Karpas-422 (cell line): ENCODE measurements around the gene CTSZ. TPM values are rescaled to one million over a fixed set of nuclear protein-coding genes. Genes with fewer than 3 reads are reported as not detected.
A peak's percentile ranks its signal among the peaks of the same experiment; 100 is the strongest.
"Not testable (repeated sequence)": the region's sequence is repeated elsewhere in the genome, so short reads cannot be mapped to it uniquely, and the experiment has no call there.

Experiments
- DNase-seq: peaks from one replicate; pipeline ENCODE4 v3.0.0-alpha.2; 2015
- H2AFZ ChIP-seq: fragments of 200-600 bp; sonication (generic); 2 replicates; pipeline ENCODE4 v1.6.1; 2014; ENCODE audit warnings: antibody characterized with exemption, low read length, mixed read lengths
- H3K27ac ChIP-seq: fragments of 200-600 bp; sonication (generic); 2 replicates; pipeline ENCODE4 v1.5.1; 2014; ENCODE audit warnings: mild to moderate bottlenecking, low read length, moderate library complexity
- H3K27me3 ChIP-seq: fragments of 200-600 bp; sonication (generic); 2 replicates; pipeline ENCODE4 v1.6.1; 2014; ENCODE audit warnings: low read length, mixed read lengths
- H3K36me3 ChIP-seq: fragments of 200-600 bp; sonication (generic); 2 replicates; pipeline ENCODE4 v1.6.1; 2014; ENCODE audit warnings: low read length, mixed read lengths; ENCODE audit not compliant: insufficient read depth
- H3K4me1 ChIP-seq: fragments of 200-600 bp; sonication (generic); 2 replicates; pipeline ENCODE4 v1.6.1; 2014; ENCODE audit warnings: mild to moderate bottlenecking, low read length, mixed read lengths
- H3K4me2 ChIP-seq: fragments of 200-600 bp; sonication (generic); 2 replicates; pipeline ENCODE4 v1.6.1; 2014; ENCODE audit warnings: low read length, low read depth, mild to moderate bottlenecking; ENCODE audit not compliant: poor library complexity, severe bottlenecking
- H3K4me3 ChIP-seq: fragments of 200-600 bp; sonication (generic); 2 replicates; pipeline ENCODE4 v1.5.1; 2014; ENCODE audit warnings: mild to moderate bottlenecking, antibody characterized with exemption, low read length, mixed read lengths
- H3K79me2 ChIP-seq: fragments of 200-600 bp; sonication (generic); 2 replicates; pipeline ENCODE4 v1.6.1; 2014; ENCODE audit warnings: mild to moderate bottlenecking, low read length, mixed read lengths
- H3K9ac ChIP-seq: fragments of 200-600 bp; sonication (generic); 2 replicates; pipeline ENCODE4 v1.6.0; 2014; ENCODE audit warnings: low read length
- H3K9me2 ChIP-seq: fragments of 200-600 bp; sonication (generic), shearing (Covaris generic); replicated peaks from 2 replicates; pipeline ENCODE4 v1.6.0; 2014; ENCODE audit warnings: mild to moderate bottlenecking, low read length, moderate library complexity; ENCODE audit not compliant: insufficient read depth
- H3K9me3 ChIP-seq: fragments of 300-700, 200-600 bp; sonication (generic); 2 replicates; pipeline ENCODE4 v1.6.1; 2014; ENCODE audit warnings: low read length, mixed read lengths
- H4K20me1 ChIP-seq: fragments of 200-600 bp; sonication (generic); 2 replicates; pipeline ENCODE4 v1.6.1; 2014; ENCODE audit warnings: mild to moderate bottlenecking, antibody characterized with exemption, low read length, low read depth; ENCODE audit not compliant: insufficient read depth
- total RNA-seq: library from RNA; depleted of rRNA; stranded (reverse); fragments of >200 nt; shearing (Covaris generic); gene quantifications from 2 replicates; pipeline ENCODE4 v1.2.3, GENCODE V29; 2014; ENCODE audit warnings: low replicate concordance

Gene CTSZ
- total RNA-seq, 1 experiment from 2014 or later: 111 TPM

- Histone ChIP-seq H4K20me1 (peaks cover 18% of the 10 kb centered on the region), H3K79me2 (peaks cover 33% of the 10 kb centered on the region), H3K9me2 (no peaks in the 10 kb centered on the region), H3K27me3 (no peaks in the 10 kb centered on the region), H2AFZ (peak overlapping the region; percentile 74; the same call in 1 of the 2 replicates), H3K4me1 (peaks cover 39% of the 10 kb centered on the region), H3K4me3 (no peak overlapping the region), H3K9ac (no peak overlapping the region), H3K4me2 (peak overlapping the region; percentile 98), H3K36me3 (peaks cover 5% of the 10 kb centered on the region; the same call in 1 of the 2 replicates), H3K9me3 (no peaks in the 10 kb centered on the region), H3K27ac (no peak overlapping the region)
- no peak for DNase-seq
Observed at GRCh38 chr20:59044295-59044694, 37.2 kb upstream of the CTSZ start.

GRCh38 chr20:59043698-59044097, 36.6 kb upstream of the CTSZ start:
- Histone ChIP-seq H3K9ac (peak overlapping the region; percentile 94), H4K20me1 (peaks cover 21% of the 10 kb centered on the region), H3K4me3 (peak overlapping the region; percentile 78), H3K9me3 (no peaks in the 10 kb centered on the region), H3K4me1 (peaks cover 44% of the 10 kb centered on the region), H3K27ac (no peak overlapping the region), H3K36me3 (peaks cover 8% of the 10 kb centered on the region; the same call in 1 of the 2 replicates), H3K27me3 (no peaks in the 10 kb centered on the region), H2AFZ (peak overlapping the region; percentile 74; the same call in 1 of the 2 replicates), H3K4me2 (peak overlapping the region; percentile 98), H3K79me2 (peaks cover 39% of the 10 kb centered on the region), H3K9me2 (no peaks in the 10 kb centered on the region)
- DNase-seq: no peak

- H3K79me2 ChIP-seq: peaks cover 46% of the 10 kb centered on the region
- H2AFZ ChIP-seq: peak overlapping the region; percentile 74; the same call in 1 of the 2 replicates
- H3K4me3 ChIP-seq: peak overlapping the region; percentile 78
- H3K9me2 ChIP-seq: no peaks in the 10 kb centered on the region
- H3K4me1 ChIP-seq: peaks cover 44% of the 10 kb centered on the region
- DNase-seq: peak; percentile 98
- H3K4me2 ChIP-seq: peak overlapping the region; percentile 98
- peaks cover 24% of the 10 kb centered on the region for H4K20me1 ChIP-seq
- no peaks in the 10 kb centered on the region for H3K27me3 ChIP-seq
- peak overlapping the region; percentile 96 for H3K9ac ChIP-seq
- H3K36me3 ChIP-seq: peaks cover 14% of the 10 kb centered on the region; the same call in 1 of the 2 replicates
- no peaks in the 10 kb centered on the region for H3K9me3 ChIP-seq
- no peak overlapping the region; the same call in 1 of the 2 replicates for H3K27ac ChIP-seq
Observed at GRCh38 chr20:59042796-59043631, 36.0 kb upstream of the CTSZ start.

- peak within 1 kb of the TSS; percentile 96 for H3K9ac ChIP-seq
- H2AFZ ChIP-seq: peak within 1 kb of the TSS; percentile 74; the same call in 1 of the 2 replicates
- H3K79me2 ChIP-seq: peaks cover 53% of the 10 kb centered on the region
Observed at GRCh38 chr20:59042151-59042795, 35.2 kb upstream of the CTSZ start, which contains the start of gene PRELID3B. TSS of gene PRELID3B (minus strand) at chr20:59042786. CDS start at chr20:59042730, 56 bp downstream.

GRCh38 chr20:59041487-59041886, 34.4 kb upstream of the CTSZ start:
- H3K79me2 ChIP-seq: peaks cover 60% of the 10 kb centered on the region
- H3K9me3 ChIP-seq, DNase-seq, H3K9me2 ChIP-seq, H3K27me3 ChIP-seq, H2AFZ ChIP-seq: not testable (repeated sequence)
- peaks cover 32% of the 10 kb centered on the region for H4K20me1 ChIP-seq
- H3K36me3 ChIP-seq: peaks cover 29% of the 10 kb centered on the region; the same call in 1 of the 2 replicates
- peak overlapping the region; percentile 96 for H3K9ac ChIP-seq
- peaks cover 44% of the 10 kb centered on the region for H3K4me1 ChIP-seq
- peak overlapping the region; percentile 78 for H3K4me3 ChIP-seq
- peak overlapping the region; percentile 71; the same call in 1 of the 2 replicates for H3K27ac ChIP-seq
- peak overlapping the region; percentile 94 for H3K4me2 ChIP-seq

More at GRCh38 chr20:59042151-59042795, 35.2 kb upstream of the CTSZ start, which contains the start of gene PRELID3B:
- Histone ChIP-seq H3K27ac (peak within 1 kb of the TSS; percentile 71), H3K4me1 (peaks cover 44% of the 10 kb centered on the region), H3K9me3 (no peaks in the 10 kb centered on the region), H3K4me2 (peak within 1 kb of the TSS; percentile 98), H3K36me3 (peaks cover 21% of the 10 kb centered on the region; the same call in 1 of the 2 replicates), H3K4me3 (peak within 1 kb of the TSS; percentile 78), H3K9me2 (no peaks in the 10 kb centered on the region), H4K20me1 (peaks cover 32% of the 10 kb centered on the region), H3K27me3 (no peaks in the 10 kb centered on the region)
- peak; percentile 66 for DNase-seq

GRCh38 chr20:59040667-59041066, 33.6 kb upstream of the CTSZ start:
- Histone ChIP-seq H3K79me2 (peaks cover 62% of the 10 kb centered on the region), H3K4me3 (peak overlapping the region; percentile 78)

GRCh38 chr20:59039233-59039632, 32.2 kb upstream of the CTSZ start:
- Histone ChIP-seq H3K27ac (peak overlapping the region; percentile 12; the same call in 1 of the 2 replicates), H3K4me3 (no peak overlapping the region), H3K79me2 (peaks cover 64% of the 10 kb centered on the region), H3K9me3 (no peaks in the 10 kb centered on the region), H3K9ac (no peak overlapping the region), H3K27me3 (no peaks in the 10 kb centered on the region), H4K20me1 (peaks cover 32% of the 10 kb centered on the region), H2AFZ (no peak overlapping the region), H3K4me1 (peaks cover 51% of the 10 kb centered on the region), H3K4me2 (peak overlapping the region; percentile 94), H3K9me2 (no peaks in the 10 kb centered on the region), H3K36me3 (peaks cover 47% of the 10 kb centered on the region)
- no peak for DNase-seq

More at GRCh38 chr20:59040667-59041066, 33.6 kb upstream of the CTSZ start:
- Histone ChIP-seq H3K27ac (no peak overlapping the region), H3K9ac (peak overlapping the region; percentile 96; the same call in 1 of the 2 replicates), H3K4me2 (peak overlapping the region; percentile 94), H2AFZ (no peak overlapping the region), H3K27me3 (no peaks in the 10 kb centered on the region), H3K36me3 (peaks cover 36% of the 10 kb centered on the region), H4K20me1 (peaks cover 32% of the 10 kb centered on the region), H3K9me3 (no peaks in the 10 kb centered on the region), H3K9me2 (no peaks in the 10 kb centered on the region), H3K4me1 (peaks cover 45% of the 10 kb centered on the region)
- no peak for DNase-seq
